Stimulated activated CD4-positive, alpha-beta T cell treated with anti-CD3 and anti-CD28 coated beads, Interleukin-15, amount 100 ng/mL, for 1 hour (primary cell): ENCODE data around the gene IL23A.
A peak's percentile ranks its signal among the peaks of the same experiment; 100 is the strongest.
"Not testable (repeated sequence)": the region's sequence is repeated elsewhere in the genome, so short reads cannot be mapped to it uniquely, and the experiment has no call there.

Experiments used
- DNase-seq, 2 donors: peaks; one replicate each; pipeline ENCODE4 v3.0.0-alpha.2; 2020; ENCODE audit warnings: low read depth in 1 of 2, low spot score in 1 of 2

Gene IL23A

GRCh38 chr12:56338308-56339157 is at the start of gene IL23A:
Gene IL23A (plus strand): TSS chr12:56338884. CDS start chr12:56339045, 161 bp downstream.
- DNase-seq: peak; percentile 62 to 74

GRCh38 chr12:56293795-56294194 is 44.9 kb upstream of the IL23A start:
- DNase-seq: no peak

GRCh38 chr12:56296295-56296694 is 42.4 kb upstream of the IL23A start:
- no peak for DNase-seq

- no peak for DNase-seq
These were observed 41.3 kb upstream of the IL23A start for GRCh38 chr12:56297400-56297799.

- DNase-seq: no peak
These were observed 39.9 kb upstream of the IL23A start for GRCh38 chr12:56298828-56299227.

- no peak for DNase-seq
These were observed 39.3 kb upstream of the IL23A start for GRCh38 chr12:56299308-56299852.

DNA sequence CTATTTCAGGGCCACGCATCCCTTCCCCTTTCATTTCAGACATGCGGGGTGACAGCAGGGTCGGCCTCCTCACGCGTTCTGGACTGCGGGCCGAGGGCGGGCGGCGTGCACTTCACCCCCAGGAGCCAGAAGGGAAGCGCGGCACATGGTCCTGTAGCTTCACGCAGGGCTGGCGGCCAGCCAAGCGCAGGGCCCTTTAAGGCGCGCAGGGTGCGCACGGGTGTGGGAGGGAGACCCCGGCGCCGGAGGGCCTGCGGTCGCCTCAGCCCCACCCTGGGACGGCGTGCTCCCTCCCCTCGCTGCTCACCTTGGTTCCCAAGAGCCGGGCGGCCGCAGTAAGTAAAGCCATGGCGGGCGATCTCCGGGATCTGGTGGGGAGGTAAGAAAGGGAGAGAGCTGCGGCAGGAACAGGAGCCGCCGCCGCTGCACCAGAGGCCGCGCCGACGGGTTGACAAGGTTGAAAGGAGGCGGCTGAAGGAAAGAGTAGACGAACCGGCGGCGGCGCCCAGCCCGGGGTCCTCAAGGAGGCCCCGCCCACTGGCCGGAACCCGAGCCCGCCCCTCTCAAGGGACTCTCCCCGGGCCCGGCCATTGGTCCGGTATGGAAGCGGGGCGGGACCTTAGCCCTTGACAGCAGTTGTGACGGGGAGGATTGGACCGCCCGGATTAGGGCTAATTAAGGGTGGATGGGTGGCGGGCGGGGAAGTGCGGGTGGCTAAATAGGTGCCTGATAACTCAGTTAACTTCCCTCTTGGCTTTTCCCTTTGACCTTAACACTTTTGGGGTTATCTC is 38.6 kb upstream of the IL23A start, which contains the start of gene CS:
Gene CS, minus strand, starts transcription at position 478 of the 791 bp plus-strand sequence. Its CDS starts 129 bp downstream, at position 349.
- peak; percentile 94 to 97 for DNase-seq

DNA sequence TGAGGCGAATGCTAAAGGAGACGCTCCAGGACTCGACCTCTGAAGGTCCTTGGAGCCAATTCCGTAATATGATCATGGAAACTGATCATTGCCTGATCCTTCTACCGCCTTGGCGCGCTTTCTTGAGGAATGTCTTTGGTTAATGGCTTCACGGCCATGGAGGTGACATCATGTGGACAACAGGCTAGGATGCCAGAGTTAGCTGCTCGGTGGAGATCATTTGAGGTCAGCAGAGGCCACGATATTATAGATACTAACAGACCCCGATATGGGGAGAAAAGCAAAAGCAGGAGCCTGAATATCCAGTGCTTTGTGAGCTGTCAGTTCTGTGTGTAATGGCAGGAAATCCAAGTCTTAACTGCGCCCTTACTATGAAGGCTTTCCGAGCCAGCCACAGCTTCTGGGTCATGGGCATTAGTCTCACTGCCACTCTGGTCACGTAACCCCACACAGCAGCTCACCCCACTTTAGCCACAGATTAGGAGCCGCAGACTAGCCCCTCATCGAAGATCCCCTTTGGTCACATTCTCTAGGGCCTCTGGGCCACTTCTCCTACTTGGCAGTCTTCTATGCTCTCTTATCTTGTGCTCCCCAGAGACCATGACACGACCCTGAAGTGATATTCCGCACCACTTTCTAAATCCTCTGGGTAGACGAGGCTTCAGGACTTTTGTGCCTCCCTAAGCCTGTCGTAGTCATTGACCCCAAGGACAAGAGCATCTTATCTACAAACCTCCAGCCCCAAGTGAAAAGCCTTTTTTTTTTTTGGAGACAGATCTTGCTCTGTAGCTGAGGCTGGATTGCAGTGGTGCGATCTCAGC is 37.8 kb upstream of the IL23A start:
- DNase-seq: no peak

- DNase-seq: no peak
These were observed 34.4 kb upstream of the IL23A start for GRCh38 chr12:56304276-56304675.

DNA sequence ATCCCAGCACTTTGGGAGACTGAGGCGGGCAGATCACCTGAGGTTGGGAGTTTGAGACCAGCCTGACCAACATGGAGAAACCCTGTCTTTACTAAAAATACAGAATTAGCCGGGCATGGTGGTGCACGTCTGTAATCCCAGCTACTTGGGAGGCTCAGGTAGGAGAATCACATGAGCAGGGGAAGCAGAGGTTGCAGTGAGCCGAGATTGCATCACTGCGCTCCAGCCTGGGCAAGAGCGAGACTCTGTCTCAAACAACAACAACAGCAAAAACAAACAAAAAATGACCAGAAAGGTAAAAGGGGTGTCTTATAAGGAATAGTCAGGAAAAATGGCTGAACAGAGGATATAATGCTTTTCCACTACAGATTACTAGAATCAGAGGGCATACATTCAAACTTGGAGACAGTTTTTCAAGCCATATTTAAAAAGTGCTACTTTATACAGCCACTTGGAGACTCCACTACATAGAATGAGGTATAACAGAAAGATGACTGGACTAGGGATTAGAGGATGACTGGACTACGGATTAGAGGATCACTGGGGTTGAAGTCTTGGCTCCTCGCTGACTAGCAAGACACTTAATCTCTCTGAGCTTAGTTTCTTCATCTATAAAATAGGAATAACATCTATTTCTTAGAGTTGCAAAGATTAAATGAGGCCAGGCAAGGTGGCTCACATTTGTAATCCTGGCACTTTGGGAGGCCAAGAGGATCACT is 33.7 kb upstream of the IL23A start:
- DNase-seq: no peak

DNA sequence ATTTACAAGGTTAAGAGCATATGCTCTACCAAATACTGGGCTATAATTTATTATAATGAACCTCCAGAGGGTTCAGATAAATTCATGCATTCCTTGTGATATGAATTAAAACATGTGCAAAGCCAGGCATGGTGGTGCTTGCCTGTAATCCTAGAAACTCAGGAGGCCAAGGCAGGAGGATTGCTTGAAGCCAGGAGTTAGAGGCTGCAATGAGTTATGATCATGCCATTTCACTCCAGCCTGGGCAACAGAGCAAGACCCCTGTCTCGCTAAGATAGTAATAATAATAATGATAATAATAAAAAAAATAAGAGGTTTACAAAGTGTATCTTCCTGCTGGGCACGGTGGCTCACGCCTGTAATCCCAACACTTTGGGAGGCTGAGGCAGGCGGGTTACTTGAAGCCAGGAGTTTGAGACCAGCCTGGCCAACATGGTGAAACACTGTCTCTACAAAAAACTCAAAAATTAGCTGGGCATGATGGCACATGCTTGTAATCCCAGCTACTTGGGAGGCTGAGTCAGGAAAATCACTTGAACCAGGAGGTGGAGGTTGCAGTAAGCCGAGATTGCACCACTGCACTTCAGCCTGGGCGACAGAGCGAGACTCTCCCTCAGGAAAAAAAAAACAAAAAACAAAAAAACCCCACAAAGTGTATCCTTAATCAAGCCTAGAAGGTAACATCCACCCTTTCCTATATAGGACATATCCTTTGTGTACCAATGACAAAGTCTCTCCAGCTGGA is 31.3 kb upstream of the IL23A start:
- no peak for DNase-seq

DNA sequence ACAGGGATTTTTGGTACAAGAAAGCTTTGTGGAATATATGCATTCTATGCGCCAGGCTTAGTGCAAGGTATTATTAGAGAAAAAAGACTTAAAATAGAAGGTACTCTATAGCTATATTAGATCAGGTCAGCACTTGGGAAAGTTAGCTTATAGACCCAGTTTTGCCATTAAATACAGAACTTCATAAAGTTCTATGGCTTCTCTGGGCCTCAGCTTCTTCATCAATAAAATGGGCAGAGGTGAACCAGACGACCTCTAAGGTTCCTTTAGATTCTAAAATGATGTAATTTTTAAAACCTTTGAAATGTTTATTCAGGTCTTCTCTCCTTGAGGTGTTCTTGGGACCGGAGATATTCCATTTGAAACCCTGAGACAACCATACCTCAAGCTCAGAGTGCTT is 30.0 kb upstream of the IL23A start:
- DNase-seq: no peak

DNA sequence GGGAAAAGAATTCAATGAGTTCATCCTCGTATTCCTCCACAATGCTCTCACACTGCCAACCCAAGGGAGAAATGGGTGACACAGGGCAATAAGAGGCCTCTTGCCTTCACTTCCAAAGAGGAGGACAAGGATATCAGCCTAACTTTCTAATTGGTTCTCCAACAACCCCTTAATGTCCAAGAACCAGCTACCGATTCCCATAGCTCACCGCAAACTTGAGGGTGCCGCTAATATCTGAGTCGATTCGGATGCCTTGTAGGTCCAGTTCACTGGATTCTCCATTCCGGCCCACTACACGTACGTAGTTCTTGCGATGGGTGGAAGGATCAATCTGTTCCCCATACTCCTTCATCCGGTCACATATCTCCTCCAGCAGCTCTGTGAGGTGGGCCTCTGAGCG is 27.7 kb upstream of the IL23A start:
- no peak for DNase-seq

DNA sequence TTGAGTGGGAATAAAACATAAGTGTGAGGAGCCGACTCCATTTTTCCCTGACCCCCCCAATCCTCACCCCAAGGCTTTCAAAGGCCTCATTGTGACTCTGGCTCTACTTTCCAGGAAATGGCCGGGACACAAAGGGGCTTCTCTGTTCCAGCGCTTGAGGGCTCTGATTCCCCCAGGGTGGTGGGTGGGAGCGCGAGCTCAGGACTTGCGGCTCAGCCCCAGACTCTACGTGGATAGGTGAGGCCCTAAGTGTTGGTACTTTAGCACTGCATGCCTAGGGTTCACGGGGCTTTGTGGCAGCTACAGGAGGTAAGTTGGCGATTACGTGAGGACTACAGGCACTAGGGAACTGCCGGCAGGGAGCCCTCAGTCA is 23.4 kb upstream of the IL23A start:
- no peak for DNase-seq

- peak; percentile 80 to 81 for DNase-seq
These were observed 22.8 kb upstream of the IL23A start, which contains the start of gene CNPY2 for GRCh38 chr12:56315622-56316473. Gene CNPY2 (minus strand): TSS chr12:56315988. CDS start chr12:56315217, 771 bp downstream.

DNA sequence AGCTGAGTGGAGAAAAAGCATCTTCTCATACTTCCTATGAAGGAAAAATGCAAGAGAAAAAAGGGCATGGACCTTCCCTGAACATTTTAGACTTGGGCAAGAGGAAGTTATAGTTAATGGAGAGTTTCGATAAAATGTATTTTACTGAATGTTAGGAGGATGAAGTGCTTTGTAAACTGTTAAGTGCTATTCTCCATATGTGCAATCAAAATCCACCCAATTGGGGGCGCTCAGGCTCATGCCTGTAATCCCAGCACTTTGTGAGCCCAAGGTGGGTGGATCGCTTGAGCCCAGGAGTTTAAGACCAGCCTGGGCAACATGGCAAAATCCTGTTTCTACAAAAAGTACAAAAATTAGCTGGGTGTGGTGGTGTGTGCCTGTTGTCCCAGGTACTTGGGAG is 21.0 kb upstream of the IL23A start:
- no peak for DNase-seq

DNA sequence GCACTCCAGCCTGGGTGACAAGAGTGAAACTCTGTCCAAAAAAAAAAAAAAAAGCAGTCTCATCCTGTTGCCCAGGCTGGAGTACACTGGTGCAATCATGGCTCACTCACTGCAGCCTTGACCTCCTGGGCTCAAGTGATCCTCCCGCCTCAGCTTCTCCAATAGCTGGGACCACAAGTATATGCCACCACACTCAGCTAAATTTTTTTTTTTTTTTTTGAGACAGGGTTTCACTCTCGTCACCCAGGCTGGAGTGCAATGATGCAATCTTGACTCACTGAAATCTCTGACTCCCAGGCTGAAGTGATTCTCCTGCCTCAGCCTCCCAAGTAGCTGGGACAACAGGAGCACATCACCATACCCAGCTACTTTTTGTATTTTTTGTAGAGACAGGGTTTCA is 17.7 kb upstream of the IL23A start:
- DNase-seq: no peak

DNA sequence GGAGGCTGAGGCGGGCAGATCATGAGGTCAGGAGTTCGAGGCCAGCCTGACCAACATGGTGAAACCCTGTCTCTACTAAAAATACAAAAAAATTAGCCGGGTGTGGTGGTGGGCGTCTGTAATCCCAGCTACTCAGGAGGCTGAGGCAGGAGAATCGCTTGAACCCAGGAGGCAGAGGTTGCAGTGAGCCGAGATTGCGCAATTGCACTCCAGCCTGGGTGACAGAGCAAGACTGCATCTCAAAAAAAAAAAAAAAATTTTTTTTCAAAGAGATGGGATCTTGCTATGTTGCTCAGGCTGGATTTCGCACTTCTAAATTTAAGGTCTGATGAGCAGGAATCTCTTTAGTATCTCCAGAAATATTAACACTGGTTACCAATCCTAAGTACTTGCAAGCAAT is 17.1 kb upstream of the IL23A start:
- DNase-seq: not testable (repeated sequence)

DNA sequence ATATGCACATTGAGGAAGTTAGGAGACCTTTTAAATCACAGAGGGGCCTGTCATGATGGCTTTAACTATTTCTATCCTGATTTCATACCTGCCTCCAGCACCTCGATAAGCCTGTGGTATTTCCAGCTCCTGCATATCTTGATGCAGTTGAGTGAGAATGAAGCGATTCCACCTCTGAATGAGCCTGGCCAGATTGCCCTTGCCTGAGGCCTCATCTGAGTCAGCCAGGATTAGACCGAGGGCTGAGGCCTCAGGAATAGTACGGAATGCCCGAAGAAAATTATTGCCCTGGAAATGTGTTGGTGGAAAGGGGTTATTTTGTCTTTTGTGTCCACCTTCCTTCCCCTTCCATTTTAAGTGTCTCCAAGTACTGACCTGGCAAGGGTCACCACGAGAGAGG is 14.5 kb upstream of the IL23A start:
- no peak for DNase-seq
